SKM-1 treated with dmso at 0.1 percent for 144 hours (cell line): Measurements from ENCODE around the gene SMPDL3B.

ENCODE experiments used
- DNase-seq: peaks from one replicate; lab custom pipeline; 2025; ENCODE audit not compliant: unreplicated experiment; lab: John Stamatoyannopoulos, UW

The SMPDL3B gene

DNA sequence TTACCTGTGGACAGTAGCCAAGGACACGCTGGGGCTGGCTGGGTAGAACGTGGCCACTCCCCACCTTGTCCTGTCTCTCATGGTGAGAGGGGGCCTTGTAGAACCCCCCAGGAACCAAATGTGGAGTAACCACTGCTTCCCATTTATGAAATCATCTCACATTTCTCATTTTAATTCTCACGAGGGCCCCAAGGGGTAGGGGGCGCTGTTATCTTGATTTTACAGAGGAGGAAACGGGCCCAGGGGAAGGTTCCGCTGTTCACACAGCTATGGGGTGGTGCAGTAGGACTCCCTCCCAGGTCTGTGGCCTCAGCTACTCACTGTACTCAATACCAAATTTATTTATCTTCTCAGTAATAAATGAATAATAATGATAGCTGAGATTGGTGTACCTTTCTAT lies 5.5 kb downstream of the SMPDL3B start:
- DNase-seq: peak; percentile 14

DNA sequence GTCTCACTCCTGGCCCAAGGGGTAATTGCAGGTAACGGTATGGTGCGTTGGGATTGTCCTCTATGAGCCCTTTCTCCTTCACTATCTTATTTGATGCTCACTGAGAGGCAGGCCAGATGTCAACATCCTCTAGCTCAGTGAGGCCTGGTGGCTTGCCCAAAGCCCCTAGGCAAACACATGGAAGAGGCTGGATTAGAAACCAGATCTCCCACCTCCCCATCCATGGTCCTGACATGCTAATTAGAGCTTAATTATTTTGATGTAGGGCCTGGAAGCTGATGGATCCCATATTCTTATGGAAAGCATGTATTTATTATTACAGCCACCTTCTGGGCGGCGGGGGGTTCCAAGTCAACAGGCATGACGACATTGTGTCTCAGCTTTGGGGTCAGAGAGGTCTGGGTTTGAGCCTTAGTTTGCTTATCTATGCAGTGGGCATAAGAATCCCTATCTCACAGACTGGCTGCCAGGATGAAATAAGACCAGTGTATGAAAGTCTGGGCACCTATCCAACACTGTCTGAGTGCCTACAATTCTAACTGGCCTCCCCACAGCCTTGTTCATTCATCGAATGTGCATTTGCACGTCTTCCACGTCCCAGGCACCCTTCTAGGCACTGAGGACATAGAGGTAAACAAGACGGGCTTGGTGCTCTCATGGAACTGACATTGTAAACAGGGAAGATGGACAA lies 6.2 kb downstream of the SMPDL3B start:
- no peak for DNase-seq

- DNase-seq: no peak
These were observed 7.1 kb downstream of the SMPDL3B start for GRCh38 chr1:27941671-27942540.

DNA sequence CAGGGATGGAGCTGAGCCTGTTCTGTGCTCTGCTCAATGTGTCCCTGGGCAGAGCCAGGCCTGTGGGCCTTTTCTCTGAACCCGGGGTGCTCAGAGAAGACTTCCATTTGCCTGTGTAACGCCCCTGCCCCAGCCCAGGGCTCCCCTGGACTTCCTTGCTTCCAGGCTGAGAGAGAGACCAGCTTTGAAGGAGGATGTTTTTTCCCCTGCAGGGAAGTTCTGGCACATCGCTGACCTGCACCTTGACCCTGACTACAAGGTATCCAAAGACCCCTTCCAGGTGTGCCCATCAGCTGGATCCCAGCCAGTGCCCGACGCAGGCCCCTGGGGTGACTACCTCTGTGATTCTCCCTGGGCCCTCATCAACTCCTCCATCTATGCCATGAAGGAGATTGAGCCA lies 10.2 kb downstream of the SMPDL3B start:
- no peak for DNase-seq

- no peak for DNase-seq
These were observed 14.2 kb downstream of the SMPDL3B start for GRCh38 chr1:27949027-27949426.

- DNase-seq: no peak
These were observed 16.6 kb downstream of the SMPDL3B start for GRCh38 chr1:27951396-27951795.

DNA sequence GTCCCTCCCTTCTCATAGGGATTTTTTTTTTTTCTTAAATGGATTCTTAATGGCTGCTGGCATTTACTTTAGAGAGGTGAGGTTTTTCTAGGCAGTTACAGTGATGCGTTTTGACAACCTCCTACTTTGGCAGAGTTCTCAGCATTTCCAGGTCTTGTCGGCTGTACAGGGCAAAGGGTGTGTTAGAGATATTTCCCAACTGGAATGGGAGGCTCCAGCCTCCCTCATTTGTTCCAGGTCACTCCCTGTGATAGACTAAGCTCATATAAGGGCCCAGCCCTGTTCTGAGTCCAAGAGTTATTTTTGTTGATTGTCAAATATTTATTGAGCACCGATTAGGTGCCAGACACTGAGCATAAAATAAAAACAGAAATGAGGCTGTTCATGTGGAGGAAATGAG lies 17.3 kb downstream of the SMPDL3B start:
- no peak for DNase-seq

- DNase-seq: no peak
These were observed 19.4 kb downstream of the SMPDL3B start for GRCh38 chr1:27954186-27954585.

- DNase-seq: no peak
These were observed 20.3 kb downstream of the SMPDL3B start for GRCh38 chr1:27955076-27955475.

- DNase-seq: no peak
These were observed 22.0 kb downstream of the SMPDL3B start for GRCh38 chr1:27956761-27957160.

DNA sequence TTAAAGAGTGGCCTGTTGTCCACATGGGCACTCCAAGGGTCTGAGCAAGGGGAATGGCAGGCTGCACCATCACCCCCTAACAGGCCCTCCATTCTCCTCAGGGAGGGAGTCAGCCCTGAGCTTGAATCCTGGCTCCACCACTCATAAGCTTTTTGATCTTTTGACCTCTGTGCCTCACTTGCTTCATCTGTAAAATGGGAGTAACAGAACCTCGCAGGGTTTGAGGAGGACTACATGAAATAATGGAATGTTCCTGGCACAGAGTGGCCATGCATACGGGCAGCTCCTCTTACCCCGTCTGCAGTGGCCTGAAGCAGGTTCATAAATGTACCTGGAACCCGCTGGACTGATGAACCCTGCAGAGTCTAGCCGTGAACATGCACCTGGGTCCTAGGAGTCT lies 22.9 kb downstream of the SMPDL3B start:
- no peak for DNase-seq

DNA sequence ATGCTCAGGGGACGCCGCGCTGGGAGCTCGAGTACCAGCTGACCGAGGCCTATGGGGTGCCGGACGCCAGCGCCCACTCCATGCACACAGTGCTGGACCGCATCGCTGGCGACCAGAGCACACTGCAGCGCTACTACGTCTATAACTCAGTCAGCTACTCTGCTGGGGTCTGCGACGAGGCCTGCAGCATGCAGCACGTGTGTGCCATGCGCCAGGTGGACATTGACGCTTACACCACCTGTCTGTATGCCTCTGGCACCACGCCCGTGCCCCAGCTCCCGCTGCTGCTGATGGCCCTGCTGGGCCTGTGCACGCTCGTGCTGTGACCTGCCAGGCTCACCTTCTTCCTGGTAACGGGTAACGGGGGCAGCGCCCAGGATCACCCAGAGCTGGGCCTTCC lies 23.7 kb downstream of the SMPDL3B start:
- no peak for DNase-seq

DNA sequence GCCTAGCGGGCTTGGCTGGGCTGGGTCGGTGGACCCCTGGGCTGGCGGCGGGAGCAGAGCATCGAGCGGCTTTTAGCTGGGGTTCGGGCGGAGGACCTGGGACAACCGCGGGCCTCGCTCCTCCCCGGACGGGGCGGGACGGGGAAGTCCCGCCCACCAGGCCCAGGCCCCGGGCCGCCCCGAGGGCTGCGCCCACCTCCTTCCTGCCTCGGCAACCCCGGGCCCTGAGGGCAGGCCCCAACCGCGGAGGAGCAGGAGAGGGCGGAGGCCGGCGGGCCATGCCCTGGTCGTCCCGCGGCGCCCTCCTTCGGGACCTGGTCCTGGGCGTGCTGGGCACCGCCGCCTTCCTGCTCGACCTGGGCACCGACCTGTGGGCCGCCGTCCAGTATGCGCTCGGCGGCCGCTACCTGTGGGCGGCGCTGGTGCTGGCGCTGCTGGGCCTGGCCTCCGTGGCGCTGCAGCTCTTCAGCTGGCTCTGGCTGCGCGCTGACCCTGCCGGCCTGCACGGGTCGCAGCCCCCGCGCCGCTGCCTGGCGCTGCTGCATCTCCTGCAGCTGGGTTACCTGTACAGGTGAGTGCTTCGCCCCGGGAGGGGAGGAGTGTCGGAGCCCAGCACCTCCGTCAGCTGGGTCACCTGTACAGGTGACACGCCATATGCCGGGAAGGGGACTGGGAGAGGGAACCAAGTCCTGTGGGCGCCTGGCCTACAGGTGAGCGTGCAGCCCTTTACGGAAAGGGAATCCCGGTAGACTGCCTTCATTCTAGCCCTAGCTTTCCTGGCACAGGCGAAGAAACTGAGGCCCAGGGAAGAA lies 25.2 kb downstream of the SMPDL3B start, which contains the start of gene XKR8:
Gene XKR8, plus strand, starts transcription at position 182 of the 812 bp plus-strand sequence. Its CDS starts 97 bp downstream, at position 279.
- no peak for DNase-seq

DNA sequence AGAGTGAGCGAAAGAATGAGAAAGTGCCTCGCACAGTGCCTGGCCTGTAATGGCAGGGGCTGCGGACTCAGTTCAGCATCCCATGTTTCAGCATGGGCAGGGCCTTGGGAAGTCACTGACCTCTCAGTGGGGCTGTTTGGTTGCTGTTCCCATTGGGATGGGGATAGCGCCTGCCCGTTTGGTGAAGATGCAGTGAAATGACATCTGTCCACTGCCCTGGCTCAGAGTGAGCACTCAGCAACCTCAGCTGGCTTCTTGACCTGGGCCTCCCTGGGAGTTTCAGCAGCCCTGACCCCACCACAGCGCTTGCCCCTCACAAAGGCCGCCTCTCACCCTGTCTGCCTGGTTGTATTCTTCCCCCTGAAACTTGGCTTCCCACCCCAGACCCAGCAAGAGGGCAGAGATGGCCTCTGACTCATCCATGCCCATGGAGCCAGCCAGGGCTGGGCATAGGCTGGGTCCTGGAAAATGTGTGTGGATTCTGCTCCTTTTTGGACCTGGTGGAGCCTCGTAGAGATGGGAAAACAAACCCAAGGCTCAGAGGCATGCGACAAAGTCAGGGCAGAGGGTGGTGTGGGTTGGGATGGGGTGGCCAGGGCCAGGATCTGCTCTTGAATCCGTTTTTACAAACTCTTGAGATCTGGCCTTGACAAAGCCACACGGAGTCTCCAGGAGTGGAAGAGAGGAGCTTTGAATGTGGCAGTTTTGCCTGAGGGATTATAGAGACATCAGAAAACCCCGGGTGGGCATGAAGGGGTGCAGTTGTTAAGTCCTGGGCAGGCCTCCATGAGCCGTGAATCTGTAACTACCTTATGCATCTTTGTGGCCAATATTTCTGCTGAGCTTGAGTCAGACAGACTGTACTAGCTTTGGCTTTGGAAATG lies 26.2 kb downstream of the SMPDL3B start:
- no peak for DNase-seq

DNA sequence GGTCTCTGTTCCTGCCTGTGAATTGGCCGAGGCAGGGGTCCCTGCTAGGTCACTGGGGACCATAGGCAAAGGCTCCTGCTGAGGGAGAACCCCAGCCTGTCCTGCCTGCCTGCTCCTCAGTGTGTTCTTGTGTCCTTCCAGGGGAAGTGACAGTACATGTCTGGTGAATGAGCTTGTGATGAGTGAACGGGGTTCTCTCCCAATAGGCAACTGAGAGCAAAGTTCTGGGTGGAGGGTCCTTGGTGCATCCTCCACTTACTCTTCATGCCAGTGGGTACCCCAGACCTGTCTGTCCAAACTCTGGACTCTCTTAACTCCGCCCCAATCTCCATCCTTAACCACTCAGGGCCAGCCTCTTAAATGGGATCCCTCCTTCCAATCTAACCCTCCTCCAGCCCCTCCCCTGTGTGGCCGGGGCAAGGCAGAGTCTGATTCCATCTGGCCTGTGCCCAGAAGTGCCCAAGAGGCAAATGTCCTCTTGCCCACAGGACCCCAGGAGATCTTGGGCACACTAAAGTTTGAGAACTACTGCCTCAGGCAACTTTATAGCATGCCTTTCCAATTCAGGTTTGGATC lies 26.9 kb downstream of the SMPDL3B start:
- no peak for DNase-seq

DNA sequence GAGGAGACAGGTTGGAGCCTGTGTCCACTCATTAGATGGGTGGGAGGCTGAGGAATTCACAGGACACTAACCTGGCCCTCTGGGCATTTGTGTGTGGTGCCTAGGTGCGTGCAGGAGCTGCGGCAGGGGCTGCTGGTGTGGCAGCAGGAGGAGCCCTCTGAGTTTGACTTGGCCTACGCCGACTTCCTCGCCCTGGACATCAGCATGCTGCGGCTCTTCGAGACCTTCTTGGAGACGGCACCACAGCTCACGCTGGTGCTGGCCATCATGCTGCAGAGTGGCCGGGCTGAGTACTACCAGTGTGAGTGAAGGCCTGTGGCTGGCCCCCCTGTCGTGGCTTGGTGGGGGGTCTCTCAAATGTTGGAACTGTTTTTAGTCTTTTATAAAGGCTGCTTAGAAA lies 28.6 kb downstream of the SMPDL3B start:
- no peak for DNase-seq

- no peak for DNase-seq
These were observed 31.8 kb downstream of the SMPDL3B start for GRCh38 chr1:27966402-27967105.

DNA sequence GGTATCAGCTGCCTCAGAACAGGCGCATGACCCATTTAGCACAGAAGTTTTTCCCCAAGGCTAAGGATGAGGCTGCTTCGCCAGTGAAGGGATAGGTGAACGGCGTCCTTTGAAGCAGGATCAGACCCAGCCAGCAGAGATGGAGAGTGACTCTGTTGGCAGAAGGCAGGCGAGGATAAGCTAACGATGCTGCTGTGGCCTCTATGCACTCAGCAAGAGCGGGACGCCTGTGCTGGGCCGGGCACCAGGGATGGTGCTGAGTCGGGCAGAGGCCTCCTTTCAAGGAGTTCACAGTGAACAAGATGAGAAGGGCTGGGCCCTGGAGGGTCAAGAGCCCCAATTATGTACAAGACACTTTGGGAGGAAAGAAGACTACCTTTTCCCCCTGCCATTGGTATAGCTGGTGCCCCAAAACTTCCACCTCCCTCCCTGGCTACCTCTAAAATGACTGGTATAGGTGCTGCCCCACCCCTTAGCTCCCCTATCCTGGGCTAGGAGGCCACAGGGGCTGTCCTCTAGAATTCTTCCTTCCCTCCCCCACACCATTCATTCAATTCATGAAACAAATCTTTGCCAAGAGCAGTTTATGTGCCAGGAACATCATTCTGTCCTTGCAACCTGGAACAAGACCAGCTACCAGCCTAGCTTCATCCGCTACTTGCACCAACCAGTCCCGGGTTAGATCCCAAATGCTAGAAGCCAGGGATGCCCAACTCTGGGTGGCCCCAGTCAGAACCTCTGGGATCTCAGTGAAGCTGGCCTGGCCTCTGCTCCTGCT lies 32.5 kb downstream of the SMPDL3B start:
- no peak for DNase-seq
